ENCODE data around the gene CDC40.

Gene CDC40

GRCh38 chr6:110180228-110181008 is at the start of gene CDC40:
Gene CDC40, plus strand, starts transcription at chr6:110180427. Its CDS starts 18 bp downstream, at chr6:110180445.
- Histone ChIP-seq H3K36me3 (ENCODE audit: control insufficient read depth in 1 of 2, insufficient read depth in 2 of 2, low read length in 2 of 2) (no peaks in the 10 kb centered on the region), H3K4me3 (ENCODE audit: low read depth in 1 of 2, low read length in 2 of 2) (peak within 1 kb of the TSS; percentile 98 to 100), H3K27ac (ENCODE audit: low read depth, low read length) (no peak within 1 kb of the TSS), H3K9ac (ENCODE audit: low read depth in 1 of 2, low read length in 2 of 2) (peak within 1 kb of the TSS; percentile 86 to 94), H3K27me3 (ENCODE audit: control insufficient read depth in 1 of 2, insufficient read depth in 2 of 2, low read length in 2 of 2) (no peaks in the 10 kb centered on the region), H3K9me3 (ENCODE audit: control insufficient read depth in 1 of 2, low read length in 2 of 2) (no peaks in the 10 kb centered on the region), H3K4me1 (ENCODE audit: control insufficient read depth in 1 of 2, insufficient read depth in 2 of 2, low read length in 2 of 2) (peaks cover 28 to 33% of the 10 kb centered on the region in 2 donors)

- Histone ChIP-seq H3K9ac (ENCODE audit: low read depth in 1 of 2, low read length in 2 of 2) (no peak overlapping the region), H3K4me1 (ENCODE audit: control insufficient read depth in 1 of 2, insufficient read depth in 2 of 2, low read length in 2 of 2) (no peaks in the 10 kb centered on the region), H3K4me3 (ENCODE audit: low read depth in 1 of 2, low read length in 2 of 2) (no peak overlapping the region), H3K27me3 (ENCODE audit: control insufficient read depth in 1 of 2, insufficient read depth in 2 of 2, low read length in 2 of 2) (no peaks in the 10 kb centered on the region), H3K9me3 (ENCODE audit: control insufficient read depth in 1 of 2, low read length in 2 of 2) (peaks cover 0 to 8% of the 10 kb centered on the region in 2 donors), H3K27ac (ENCODE audit: low read depth, low read length) (no peak overlapping the region), H3K36me3 (ENCODE audit: control insufficient read depth in 1 of 2, insufficient read depth in 2 of 2, low read length in 2 of 2) (no peaks in the 10 kb centered on the region)
These were observed 42.0 kb upstream of the CDC40 start for GRCh38 chr6:110137924-110138887.

GRCh38 chr6:110139052-110139451 is 41.2 kb upstream of the CDC40 start:
- Histone ChIP-seq H3K27me3 (ENCODE audit: control insufficient read depth in 1 of 2, insufficient read depth in 2 of 2, low read length in 2 of 2) (no peaks in the 10 kb centered on the region), H3K27ac (ENCODE audit: low read depth, low read length) (no peak overlapping the region), H3K9ac (ENCODE audit: low read depth in 1 of 2, low read length in 2 of 2) (no peak overlapping the region), H3K36me3 (ENCODE audit: control insufficient read depth in 1 of 2, insufficient read depth in 2 of 2, low read length in 2 of 2) (no peaks in the 10 kb centered on the region), H3K4me1 (ENCODE audit: control insufficient read depth in 1 of 2, insufficient read depth in 2 of 2, low read length in 2 of 2) (no peaks in the 10 kb centered on the region), H3K9me3 (ENCODE audit: control insufficient read depth in 1 of 2, low read length in 2 of 2) (peaks cover 0 to 8% of the 10 kb centered on the region in 2 donors), H3K4me3 (ENCODE audit: low read depth in 1 of 2, low read length in 2 of 2) (no peak overlapping the region)

GRCh38 chr6:110140650-110141049 is 39.6 kb upstream of the CDC40 start:
- H3K9me3 ChIP-seq (ENCODE audit: control insufficient read depth in 1 of 2, low read length in 2 of 2) = peaks cover 0 to 8% of the 10 kb centered on the region in 2 donors
- H3K9ac ChIP-seq (ENCODE audit: low read depth in 1 of 2, low read length in 2 of 2) = no peak overlapping the region
- no peak overlapping the region for H3K27ac ChIP-seq (ENCODE audit: low read depth, low read length)
- no peaks in the 10 kb centered on the region for H3K27me3 ChIP-seq (ENCODE audit: control insufficient read depth in 1 of 2, insufficient read depth in 2 of 2, low read length in 2 of 2)
- no peaks in the 10 kb centered on the region for H3K36me3 ChIP-seq (ENCODE audit: control insufficient read depth in 1 of 2, insufficient read depth in 2 of 2, low read length in 2 of 2)
- H3K4me1 ChIP-seq (ENCODE audit: control insufficient read depth in 1 of 2, insufficient read depth in 2 of 2, low read length in 2 of 2) = no peaks in the 10 kb centered on the region
- H3K4me3 ChIP-seq (ENCODE audit: low read depth in 1 of 2, low read length in 2 of 2) = no peak overlapping the region

GRCh38 chr6:110147870-110148269 is 32.4 kb upstream of the CDC40 start:
- Histone ChIP-seq H3K9ac (ENCODE audit: low read depth in 1 of 2, low read length in 2 of 2) (no peak overlapping the region), H3K9me3 (ENCODE audit: control insufficient read depth in 1 of 2, low read length in 2 of 2) (no peaks in the 10 kb centered on the region), H3K27ac (ENCODE audit: low read depth, low read length) (no peak overlapping the region), H3K36me3 (ENCODE audit: control insufficient read depth in 1 of 2, insufficient read depth in 2 of 2, low read length in 2 of 2) (no peaks in the 10 kb centered on the region), H3K4me1 (ENCODE audit: control insufficient read depth in 1 of 2, insufficient read depth in 2 of 2, low read length in 2 of 2) (no peaks in the 10 kb centered on the region), H3K4me3 (ENCODE audit: low read depth in 1 of 2, low read length in 2 of 2) (no peak overlapping the region), H3K27me3 (ENCODE audit: control insufficient read depth in 1 of 2, insufficient read depth in 2 of 2, low read length in 2 of 2) (no peaks in the 10 kb centered on the region)

GRCh38 chr6:110158479-110158878 is 21.7 kb upstream of the CDC40 start:
- Histone ChIP-seq H3K9ac (ENCODE audit: low read depth in 1 of 2, low read length in 2 of 2) (no peak overlapping the region), H3K9me3 (ENCODE audit: control insufficient read depth in 1 of 2, low read length in 2 of 2) (no peaks in the 10 kb centered on the region), H3K27me3 (ENCODE audit: control insufficient read depth in 1 of 2, insufficient read depth in 2 of 2, low read length in 2 of 2) (no peaks in the 10 kb centered on the region), H3K36me3 (ENCODE audit: control insufficient read depth in 1 of 2, insufficient read depth in 2 of 2, low read length in 2 of 2) (no peaks in the 10 kb centered on the region), H3K27ac (ENCODE audit: low read depth, low read length) (no peak overlapping the region), H3K4me3 (ENCODE audit: low read depth in 1 of 2, low read length in 2 of 2) (no peak overlapping the region), H3K4me1 (ENCODE audit: control insufficient read depth in 1 of 2, insufficient read depth in 2 of 2, low read length in 2 of 2) (no peaks in the 10 kb centered on the region)

GRCh38 chr6:110170081-110170480 is 10.1 kb upstream of the CDC40 start:
- Histone ChIP-seq H3K27me3 (ENCODE audit: control insufficient read depth in 1 of 2, insufficient read depth in 2 of 2, low read length in 2 of 2) (peaks cover 2 to 5% of the 10 kb centered on the region in 2 donors), H3K27ac (ENCODE audit: low read depth, low read length) (no peak overlapping the region), H3K4me3 (ENCODE audit: low read depth in 1 of 2, low read length in 2 of 2) (no peak overlapping the region), H3K9ac (ENCODE audit: low read depth in 1 of 2, low read length in 2 of 2) (no peak overlapping the region), H3K4me1 (ENCODE audit: control insufficient read depth in 1 of 2, insufficient read depth in 2 of 2, low read length in 2 of 2) (no peaks in the 10 kb centered on the region), H3K36me3 (ENCODE audit: control insufficient read depth in 1 of 2, insufficient read depth in 2 of 2, low read length in 2 of 2) (no peaks in the 10 kb centered on the region), H3K9me3 (ENCODE audit: control insufficient read depth in 1 of 2, low read length in 2 of 2) (no peaks in the 10 kb centered on the region)

GRCh38 chr6:110173506-110174132 is 6.6 kb upstream of the CDC40 start:
- H3K9ac ChIP-seq (ENCODE audit: low read depth in 1 of 2, low read length in 2 of 2) = no peak overlapping the region
- H3K27me3 ChIP-seq (ENCODE audit: control insufficient read depth in 1 of 2, insufficient read depth in 2 of 2, low read length in 2 of 2) = peaks cover 0 to 5% of the 10 kb centered on the region in 2 donors
- no peak overlapping the region for H3K4me3 ChIP-seq (ENCODE audit: low read depth in 1 of 2, low read length in 2 of 2)
- H3K36me3 ChIP-seq (ENCODE audit: control insufficient read depth in 1 of 2, insufficient read depth in 2 of 2, low read length in 2 of 2) = no peaks in the 10 kb centered on the region
- H3K9me3 ChIP-seq (ENCODE audit: control insufficient read depth in 1 of 2, low read length in 2 of 2) = no peaks in the 10 kb centered on the region
- H3K27ac ChIP-seq (ENCODE audit: low read depth, low read length) = no peak overlapping the region
- H3K4me1 ChIP-seq (ENCODE audit: control insufficient read depth in 1 of 2, insufficient read depth in 2 of 2, low read length in 2 of 2) = peaks cover 3 to 5% of the 10 kb centered on the region in 2 donors

- Histone ChIP-seq H3K4me3 (ENCODE audit: low read depth in 1 of 2, low read length in 2 of 2) (peak overlapping the region; percentile 98 to 100), H3K9ac (ENCODE audit: low read depth in 1 of 2, low read length in 2 of 2) (peak overlapping the region; percentile 22 to 52), H3K9me3 (ENCODE audit: control insufficient read depth in 1 of 2, low read length in 2 of 2) (no peaks in the 10 kb centered on the region), H3K36me3 (ENCODE audit: control insufficient read depth in 1 of 2, insufficient read depth in 2 of 2, low read length in 2 of 2) (no peaks in the 10 kb centered on the region), H3K27me3 (ENCODE audit: control insufficient read depth in 1 of 2, insufficient read depth in 2 of 2, low read length in 2 of 2) (no peaks in the 10 kb centered on the region), H3K27ac (ENCODE audit: low read depth, low read length) (no peak overlapping the region), H3K4me1 (ENCODE audit: control insufficient read depth in 1 of 2, insufficient read depth in 2 of 2, low read length in 2 of 2) (peaks cover 28 to 33% of the 10 kb centered on the region in 2 donors)
These were observed 1.4 kb upstream of the CDC40 start for GRCh38 chr6:110178626-110179405.

All from duodenal mucosa (tissue), 2 donors.